DND-41 (cell line): ENCODE data around the gene HDGF.

Source experiments
- ATAC-seq: fragments of 200-7000 bp; cut with Tn5 transposase; 3 replicates; pipeline ENCODE4 v1.9.1; 2021; ENCODE audit warnings: low read depth; ENCODE audit not compliant: insufficient read depth
- DNase-seq: peaks from one replicate; pipeline ENCODE4 v3.0.0-alpha.2; 2020
- H2AFZ ChIP-seq: 2 replicates; pipeline ENCODE4 v1.6.0; 2012; ENCODE audit warnings: low read depth, low read length
- H3K27ac ChIP-seq: 2 replicates; pipeline ENCODE4 v1.5.1; 2012; ENCODE audit warnings: low read length, inconsistent platforms
- H3K27me3 ChIP-seq: fragments of 200-600 bp; sonication (generic); 2 replicates; pipeline ENCODE4 v1.6.0; 2012; ENCODE audit warnings: low read length, mild to moderate bottlenecking, inconsistent platforms; ENCODE audit not compliant: insufficient read depth, poor library complexity
- H3K36me3 ChIP-seq: 2 replicates; pipeline ENCODE4 v1.5.1; 2012; ENCODE audit warnings: low read length, inconsistent platforms; ENCODE audit not compliant: insufficient read depth
- H3K4me1 ChIP-seq: 2 replicates; pipeline ENCODE4 v1.5.1; 2012; ENCODE audit warnings: mild to moderate bottlenecking, low read length; ENCODE audit not compliant: insufficient read depth
- H3K4me2 ChIP-seq: 2 replicates; pipeline ENCODE4 v1.6.0; 2012; ENCODE audit warnings: mild to moderate bottlenecking, moderate library complexity, low read length, inconsistent platforms; ENCODE audit not compliant: insufficient read depth
- H3K4me3 ChIP-seq, 2 experiments: fragments of 200-600 bp in 1 of 2; shearing (Covaris generic) in 1 of 2; 2 replicates each; pipeline ENCODE4 v1.5.1; 2012 to 2016; ENCODE audit warnings: inconsistent platforms in 2 of 2, low read length in 2 of 2, mild to moderate bottlenecking in 2 of 2, low read depth in 1 of 2, moderate library complexity in 1 of 2
- H3K79me2 ChIP-seq: 2 replicates; pipeline ENCODE4 v1.6.0; 2012; ENCODE audit warnings: low read length, inconsistent platforms; ENCODE audit not compliant: insufficient read depth
- H3K9ac ChIP-seq: 2 replicates; pipeline ENCODE4 v1.6.0; 2012; ENCODE audit warnings: low read depth, mild to moderate bottlenecking, inconsistent platforms, low read length, moderate library complexity
- H3K9me3 ChIP-seq: 2 replicates; pipeline ENCODE4 v1.5.1; 2012; ENCODE audit warnings: low read length, moderate library complexity, mild to moderate bottlenecking, inconsistent platforms; ENCODE audit not compliant: insufficient read depth, severe bottlenecking
- H4K20me1 ChIP-seq: 2 replicates; pipeline ENCODE4 v1.6.0; 2012; ENCODE audit warnings: low read length; ENCODE audit not compliant: insufficient read depth
- EZH2 ChIP-seq: IDR thresholded peaks from 3 replicates; pipeline ENCODE4 v1.6.1; 2012; ENCODE audit warnings: borderline replicate concordance, low read depth, mild to moderate bottlenecking, moderate library complexity, low read length, inconsistent platforms; ENCODE audit not compliant: severe bottlenecking
- TF ChIP-seq, protein P1 (sequence below): IDR thresholded peaks from 2 replicates; pipeline ENCODE4 v1.5.1; 2012; ENCODE audit warnings: borderline replicate concordance, low read length, moderate library complexity, mild to moderate bottlenecking; ENCODE audit not compliant: poor library complexity, severe bottlenecking; ENCODE audit errors: extremely low read depth

Gene HDGF

DNA sequence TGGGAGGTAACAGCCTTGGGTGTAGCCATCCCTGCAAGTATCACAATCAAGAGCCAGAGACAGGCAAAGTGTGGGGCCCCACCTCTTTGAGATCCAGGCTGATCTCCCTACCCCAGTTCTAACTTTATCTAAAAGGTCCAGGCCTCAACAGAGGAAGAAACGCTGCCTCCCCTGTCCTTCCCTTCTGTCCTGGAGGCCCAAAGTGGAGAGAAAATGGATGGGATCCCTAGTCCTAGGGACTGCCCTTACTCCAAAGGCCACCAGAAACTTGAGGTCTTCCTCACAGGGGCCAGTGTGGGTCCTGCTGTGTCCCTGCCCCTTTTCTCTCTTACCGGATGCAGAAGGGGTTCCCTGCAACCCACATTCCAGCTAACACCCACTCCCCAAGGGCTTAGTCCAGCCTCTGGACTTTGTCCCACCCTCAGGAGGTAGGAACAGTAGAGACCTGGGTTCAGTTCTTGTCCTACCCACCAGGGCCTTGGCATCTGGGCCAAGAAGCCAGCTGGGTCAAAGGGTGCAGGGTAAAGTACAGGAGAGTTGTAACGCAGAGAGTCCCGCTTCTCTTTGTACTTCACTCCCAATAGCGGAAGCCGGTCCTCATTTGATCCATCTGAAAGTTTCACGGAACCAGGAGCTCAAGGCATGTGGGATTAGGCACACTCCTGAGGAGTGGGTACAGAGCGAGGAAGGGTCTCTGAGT lies 1.9 kb downstream of the HDGF start:
- H2AFZ ChIP-seq, result no peak overlapping the region
- peaks cover 70% of the 10 kb centered on the region for H3K4me1 ChIP-seq
- H3K27ac ChIP-seq, result peak overlapping the region; percentile 93
- DNase-seq (no peak), ATAC-seq (no peak)
- TF ChIP-seq, protein P1, sequence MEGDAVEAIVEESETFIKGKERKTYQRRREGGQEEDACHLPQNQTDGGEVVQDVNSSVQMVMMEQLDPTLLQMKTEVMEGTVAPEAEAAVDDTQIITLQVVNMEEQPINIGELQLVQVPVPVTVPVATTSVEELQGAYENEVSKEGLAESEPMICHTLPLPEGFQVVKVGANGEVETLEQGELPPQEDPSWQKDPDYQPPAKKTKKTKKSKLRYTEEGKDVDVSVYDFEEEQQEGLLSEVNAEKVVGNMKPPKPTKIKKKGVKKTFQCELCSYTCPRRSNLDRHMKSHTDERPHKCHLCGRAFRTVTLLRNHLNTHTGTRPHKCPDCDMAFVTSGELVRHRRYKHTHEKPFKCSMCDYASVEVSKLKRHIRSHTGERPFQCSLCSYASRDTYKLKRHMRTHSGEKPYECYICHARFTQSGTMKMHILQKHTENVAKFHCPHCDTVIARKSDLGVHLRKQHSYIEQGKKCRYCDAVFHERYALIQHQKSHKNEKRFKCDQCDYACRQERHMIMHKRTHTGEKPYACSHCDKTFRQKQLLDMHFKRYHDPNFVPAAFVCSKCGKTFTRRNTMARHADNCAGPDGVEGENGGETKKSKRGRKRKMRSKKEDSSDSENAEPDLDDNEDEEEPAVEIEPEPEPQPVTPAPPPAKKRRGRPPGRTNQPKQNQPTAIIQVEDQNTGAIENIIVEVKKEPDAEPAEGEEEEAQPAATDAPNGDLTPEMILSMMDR, result no peak
- TF ChIP-seq EZH2, result no peak
- H3K9ac ChIP-seq, result peak overlapping the region; percentile 97
- H3K27me3 ChIP-seq, result no peaks in the 10 kb centered on the region
- H3K9me3 ChIP-seq, result no peaks in the 10 kb centered on the region
- H3K36me3 ChIP-seq, result peaks cover 47% of the 10 kb centered on the region
- peak overlapping the region; percentile 89 to 90; a peak in 3 of 4 replicates for H3K4me3 ChIP-seq
- peak overlapping the region; percentile 92 for H3K4me2 ChIP-seq
- peaks cover 90% of the 10 kb centered on the region for H3K79me2 ChIP-seq
- H4K20me1 ChIP-seq, result peaks cover 56% of the 10 kb centered on the region

DNA sequence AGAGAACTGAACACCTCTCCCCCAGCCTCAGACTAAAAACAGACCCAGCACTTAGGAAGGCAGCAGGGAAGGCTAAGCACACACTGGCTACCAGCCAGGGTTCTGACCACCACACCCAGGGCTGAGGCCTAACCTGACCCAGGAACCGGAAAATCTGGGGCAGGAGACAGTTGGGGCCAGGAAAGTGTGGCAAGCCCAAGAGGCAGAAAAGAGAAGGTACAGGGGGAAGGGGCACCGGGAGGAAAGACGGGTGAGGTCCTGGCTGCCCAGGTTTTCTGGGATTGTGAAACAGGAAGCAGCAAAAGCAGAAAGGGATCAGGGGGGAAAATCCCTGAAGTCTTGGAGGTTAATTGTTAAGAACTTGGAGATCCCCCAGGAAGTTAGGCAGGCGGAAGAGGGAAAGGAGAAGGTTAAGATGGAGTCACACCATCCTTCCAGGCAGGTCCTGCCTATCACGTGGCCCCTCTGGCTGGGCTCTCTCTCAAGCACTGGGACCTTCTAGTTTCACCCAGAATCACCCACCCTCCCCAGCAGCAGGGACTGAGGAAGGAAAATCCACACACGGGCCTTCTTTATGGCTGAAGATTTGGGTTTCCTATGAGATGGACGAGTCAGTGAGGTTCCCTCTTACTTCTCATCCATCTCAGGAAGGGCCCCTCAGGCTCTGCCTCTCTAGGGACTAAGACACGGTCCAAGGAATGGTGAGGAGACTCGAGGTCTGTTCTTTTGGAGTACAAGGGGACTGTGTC lies 2.6 kb downstream of the HDGF start:
- Histone ChIP-seq H3K27ac (peak overlapping the region; percentile 93), H3K9me3 (no peaks in the 10 kb centered on the region), H3K27me3 (no peaks in the 10 kb centered on the region), H3K4me2 (peak overlapping the region; percentile 92), H3K4me3 (peak overlapping the region in 1 of 2 experiments; percentile 89; a peak in 3 of 4 replicates), H3K36me3 (peaks cover 53% of the 10 kb centered on the region), H2AFZ (no peak overlapping the region), H3K4me1 (peaks cover 70% of the 10 kb centered on the region), H3K79me2 (peaks cover 92% of the 10 kb centered on the region), H3K9ac (peak overlapping the region; percentile 97), H4K20me1 (peaks cover 56% of the 10 kb centered on the region)
- TF ChIP-seq EZH2, result no peak
- TF ChIP-seq, protein P1, result no peak
- DNase-seq, result no peak
- ATAC-seq, result no peak

DNA sequence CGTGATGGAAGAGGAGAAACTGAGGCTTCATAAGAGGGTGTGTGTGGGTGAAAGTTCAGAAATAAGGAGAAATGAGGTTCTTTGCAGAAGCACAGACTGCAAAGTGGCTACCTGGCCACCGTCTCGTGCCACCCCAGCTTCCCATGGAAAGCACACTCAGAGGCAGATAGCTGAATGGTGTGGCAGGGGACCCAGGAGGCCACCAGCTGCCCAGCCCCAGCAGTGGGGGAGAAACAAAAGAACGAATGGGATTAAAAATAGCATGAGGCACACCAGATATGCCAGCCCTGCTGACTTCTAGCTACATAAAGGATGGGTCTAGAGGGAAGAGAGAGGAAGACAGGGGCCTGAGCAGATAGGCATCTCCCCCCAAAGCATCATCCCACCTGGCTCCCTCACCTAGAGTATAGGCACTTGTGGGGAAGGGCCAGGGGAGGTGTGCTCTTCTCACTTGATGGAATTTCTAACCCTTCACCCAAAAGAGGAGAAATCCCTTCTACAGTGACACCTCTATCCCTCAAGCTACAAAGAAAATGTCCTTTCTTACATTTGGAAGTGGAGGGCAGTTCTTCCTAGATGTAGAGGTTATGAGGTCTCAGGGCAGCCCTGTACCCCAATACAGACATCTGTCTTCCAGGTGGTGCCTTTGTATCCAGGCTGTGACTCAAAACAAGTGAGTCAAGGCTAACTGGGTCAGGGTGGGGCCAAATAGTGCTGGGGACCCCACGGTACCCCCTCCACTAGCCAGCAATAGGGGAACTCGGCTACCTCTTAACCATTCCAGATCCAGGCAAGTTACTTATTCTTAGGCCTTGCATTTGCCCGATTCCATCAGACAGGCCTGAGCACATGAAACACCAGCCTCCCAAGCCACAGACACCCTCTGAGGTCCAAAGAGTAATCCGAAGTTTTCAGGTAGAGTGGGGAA lies 3.5 kb downstream of the HDGF start:
- TF ChIP-seq EZH2, result no peak
- TF ChIP-seq, protein P1, result no peak
- Histone ChIP-seq H3K4me2 (peak overlapping the region; percentile 92), H3K36me3 (peaks cover 61% of the 10 kb centered on the region), H3K27ac (peak overlapping the region; percentile 93), H3K9me3 (no peaks in the 10 kb centered on the region), H3K9ac (peak overlapping the region; percentile 97), H2AFZ (no peak overlapping the region), H3K4me1 (peaks cover 62% of the 10 kb centered on the region), H3K27me3 (no peaks in the 10 kb centered on the region), H4K20me1 (peaks cover 56% of the 10 kb centered on the region), H3K79me2 (peaks cover 89% of the 10 kb centered on the region), H3K4me3 (peak overlapping the region in 1 of 2 experiments; percentile 89; a peak in 3 of 4 replicates)
- DNase-seq (no peak), ATAC-seq (no peak)
